Measurements from ENCODE around the gene NOTCH2. TPM values are rescaled to one million over a fixed set of nuclear protein-coding genes. Genes with fewer than 3 reads are reported as not detected.

Gene NOTCH2
- total and polyA plus RNA-seq, 2 donors (not counting 1 experiment from before 2014, with no cell fraction given), result 32.1 to 184 TPM

DNA sequence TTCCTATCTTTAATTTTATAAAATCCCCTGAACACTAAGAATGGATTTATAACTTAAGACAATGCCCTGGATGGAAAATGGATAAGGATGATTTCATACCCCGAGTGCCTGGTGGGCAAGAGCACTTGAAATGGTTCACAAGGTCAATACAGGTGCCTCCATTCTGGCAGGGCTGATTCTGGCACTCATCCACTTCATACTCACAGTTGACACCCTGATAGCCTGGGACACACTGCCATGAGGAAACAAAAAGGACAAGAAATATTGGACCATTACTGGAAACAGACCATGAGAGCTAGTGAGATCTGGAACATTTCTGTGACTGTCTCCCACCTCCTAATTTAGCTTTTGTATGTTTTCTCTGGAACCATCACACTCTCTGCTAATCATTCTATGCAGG, 134.1 kb downstream of the NOTCH2 start:
- Histone ChIP-seq H3K9me3 (ENCODE audit: control extremely low read depth in 1 of 3, control insufficient read depth in 2 of 3, insufficient read depth in 1 of 3, low read length in 2 of 3) (peaks cover 3 to 7% (median 5%) of the 10 kb centered on the region in 3 donors), H3K9ac (ENCODE audit: low read length) (no peak overlapping the region), H3K4me3 (ENCODE audit: control extremely low read depth in 1 of 5, extremely low read depth in 1 of 5, insufficient read depth in 1 of 5, low read depth in 2 of 5, low read length in 4 of 5) (no peak overlapping the region), H2AFZ (ENCODE audit: insufficient read depth, low read depth, low read length, poor library complexity, severe bottlenecking) (no peak overlapping the region), H3K27me3 (replicated peaks in 1 of 4; ENCODE audit: control extremely low read depth in 1 of 4, control insufficient read depth in 3 of 4, insufficient read depth in 4 of 4, low read length in 3 of 4) (no peaks in the 10 kb centered on the region), H4K20me1 (ENCODE audit: control insufficient read depth, insufficient read depth, low read length, poor library complexity, severe bottlenecking) (no peaks in the 10 kb centered on the region), H3K36me3 (replicated peaks in 1 of 2; ENCODE audit: control extremely low read depth in 1 of 2, control insufficient read depth in 1 of 2, extremely low read depth in 1 of 2, insufficient read depth in 2 of 2, low read length in 1 of 2) (peaks cover 37 to 84% of the 10 kb centered on the region in 2 experiments), H3K4me1 (ENCODE audit: control insufficient read depth in 2 of 2, insufficient read depth in 2 of 2, low read length in 2 of 2) (no peaks in the 10 kb centered on the region), H3K79me2 (ENCODE audit: control insufficient read depth, insufficient read depth, low read length) (no peaks in the 10 kb centered on the region), H3K27ac (ENCODE audit: low read length in 2 of 2) (no peak overlapping the region), H3K4me2 (replicated peaks; ENCODE audit: low read depth, low read length, poor library complexity, severe bottlenecking) (no peak overlapping the region)
- H3K4me1 Mint-ChIP-seq, result no peaks in the 10 kb centered on the region
- H3K4me3 Mint-ChIP-seq, result no peak overlapping the region
- ChIA-PET CTCF (interaction anchor here (1.6 kb wide), 1 partner anchor 13 kb away, joined by 5 read pairs; no protein-coding TSS in a partner anchor), POLR2A (no interaction called here)
- no peak overlapping the region for H3K27ac Mint-ChIP-seq
- TF ChIP-seq, protein P1, sequence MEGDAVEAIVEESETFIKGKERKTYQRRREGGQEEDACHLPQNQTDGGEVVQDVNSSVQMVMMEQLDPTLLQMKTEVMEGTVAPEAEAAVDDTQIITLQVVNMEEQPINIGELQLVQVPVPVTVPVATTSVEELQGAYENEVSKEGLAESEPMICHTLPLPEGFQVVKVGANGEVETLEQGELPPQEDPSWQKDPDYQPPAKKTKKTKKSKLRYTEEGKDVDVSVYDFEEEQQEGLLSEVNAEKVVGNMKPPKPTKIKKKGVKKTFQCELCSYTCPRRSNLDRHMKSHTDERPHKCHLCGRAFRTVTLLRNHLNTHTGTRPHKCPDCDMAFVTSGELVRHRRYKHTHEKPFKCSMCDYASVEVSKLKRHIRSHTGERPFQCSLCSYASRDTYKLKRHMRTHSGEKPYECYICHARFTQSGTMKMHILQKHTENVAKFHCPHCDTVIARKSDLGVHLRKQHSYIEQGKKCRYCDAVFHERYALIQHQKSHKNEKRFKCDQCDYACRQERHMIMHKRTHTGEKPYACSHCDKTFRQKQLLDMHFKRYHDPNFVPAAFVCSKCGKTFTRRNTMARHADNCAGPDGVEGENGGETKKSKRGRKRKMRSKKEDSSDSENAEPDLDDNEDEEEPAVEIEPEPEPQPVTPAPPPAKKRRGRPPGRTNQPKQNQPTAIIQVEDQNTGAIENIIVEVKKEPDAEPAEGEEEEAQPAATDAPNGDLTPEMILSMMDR (IDR thresholded peaks at IDR 0.05), result no peak
- TF ChIP-seq EZH2 (IDR thresholded peaks at IDR 0.05; ENCODE audit: borderline replicate concordance, insufficient read depth, low read depth, low read length, poor library complexity, severe bottlenecking), result no peak
- WGBS (ENCODE audit: insufficient coverage), result 100% methylated on average over 1 of the region's 1 CpG
- intact Hi-C loops (cut with micrococcal nuclease), result no loop called here
- DNase-seq, result no peak
- H3K27me3 Mint-ChIP-seq, result no peaks in the 10 kb centered on the region
- ATAC-seq (ENCODE audit: low read depth), result no peak
- peaks cover 15% of the 10 kb centered on the region for H3K9me3 Mint-ChIP-seq (ENCODE audit: insufficient read depth)

DNA sequence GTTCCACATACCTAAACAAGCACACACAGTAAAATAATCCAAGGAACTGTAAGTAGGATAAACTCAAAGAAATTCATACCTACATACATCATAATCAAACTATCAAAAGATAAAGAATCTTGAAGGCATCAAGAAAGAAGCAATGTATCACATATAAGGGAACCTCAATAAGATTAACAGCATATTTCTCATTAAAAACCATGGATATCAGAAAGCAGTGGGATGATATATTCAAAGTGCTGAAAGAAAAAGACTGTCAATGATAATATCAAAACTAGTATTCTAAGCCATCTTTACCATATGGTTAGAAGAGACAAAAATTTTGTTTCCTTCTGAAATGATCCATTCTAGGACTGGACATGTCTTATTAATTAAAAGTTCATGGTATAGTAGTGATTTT, 136.1 kb downstream of the NOTCH2 start:
- DNase-seq, result no peak
- TF ChIP-seq EZH2 (IDR thresholded peaks at IDR 0.05; ENCODE audit: borderline replicate concordance, insufficient read depth, low read depth, low read length, poor library complexity, severe bottlenecking), result no peak
- TF ChIP-seq, protein P1 (IDR thresholded peaks at IDR 0.05), result no peak
- no peaks in the 10 kb centered on the region for H3K4me1 Mint-ChIP-seq
- peaks cover 29 to 84% of the 10 kb centered on the region in 2 experiments for H3K36me3 ChIP-seq (replicated peaks in 1 of 2; ENCODE audit: control extremely low read depth in 1 of 2, control insufficient read depth in 1 of 2, extremely low read depth in 1 of 2, insufficient read depth in 2 of 2, low read length in 1 of 2)
- intact Hi-C loops (cut with micrococcal nuclease), result no loop called here
- H3K27ac Mint-ChIP-seq, result no peak overlapping the region
- H4K20me1 ChIP-seq (ENCODE audit: control insufficient read depth, insufficient read depth, low read length, poor library complexity, severe bottlenecking), result no peaks in the 10 kb centered on the region
- ChIA-PET CTCF (interaction anchor here (1.5 kb wide), 1 partner anchor 35 kb away, joined by 3 read pairs; no protein-coding TSS in a partner anchor), POLR2A (no interaction called here)
- H3K27me3 ChIP-seq (replicated peaks in 1 of 4; ENCODE audit: control extremely low read depth in 1 of 4, control insufficient read depth in 3 of 4, insufficient read depth in 4 of 4, low read length in 3 of 4), result no peaks in the 10 kb centered on the region
- no peaks in the 10 kb centered on the region for H3K4me1 ChIP-seq (ENCODE audit: control insufficient read depth in 2 of 2, insufficient read depth in 2 of 2, low read length in 2 of 2)
- peaks cover 3 to 7% (median 5%) of the 10 kb centered on the region in 3 donors for H3K9me3 ChIP-seq (ENCODE audit: control extremely low read depth in 1 of 3, control insufficient read depth in 2 of 3, insufficient read depth in 1 of 3, low read length in 2 of 3)
- H3K4me3 Mint-ChIP-seq, result no peak overlapping the region
- H3K27me3 Mint-ChIP-seq, result no peaks in the 10 kb centered on the region
- no peak overlapping the region for H2AFZ ChIP-seq (ENCODE audit: insufficient read depth, low read depth, low read length, poor library complexity, severe bottlenecking)
- peaks cover 15% of the 10 kb centered on the region for H3K9me3 Mint-ChIP-seq (ENCODE audit: insufficient read depth)
- H3K79me2 ChIP-seq (ENCODE audit: control insufficient read depth, insufficient read depth, low read length), result no peaks in the 10 kb centered on the region
- H3K9ac ChIP-seq (ENCODE audit: low read length), result no peak overlapping the region
- no peak for ATAC-seq (ENCODE audit: low read depth)
- no peak overlapping the region for H3K27ac ChIP-seq (ENCODE audit: low read length in 2 of 2)
- H3K4me2 ChIP-seq (replicated peaks; ENCODE audit: low read depth, low read length, poor library complexity, severe bottlenecking), result no peak overlapping the region
- no peak overlapping the region for H3K4me3 ChIP-seq (ENCODE audit: control extremely low read depth in 1 of 5, extremely low read depth in 1 of 5, insufficient read depth in 1 of 5, low read depth in 2 of 5, low read length in 4 of 5)
